Astrocyte (in vitro differentiated cells and primary cell): ENCODE data around the gene DCBLD2. TPM values are rescaled to one million over a fixed set of nuclear protein-coding genes. Genes with fewer than 3 reads are reported as not detected.

Experiments used
- DNase-seq: peaks from one replicate; pipeline ENCODE4 v3.0.0-alpha.2; 2010; ENCODE audit warnings: low read depth
- FAIRE-seq: peaks from 2 replicates; lab custom pipeline; 2011; peaks lifted over from hg19 to GRCh38; lab: Jason Lieb, UNC
- H2AFZ ChIP-seq: 2 replicates; pipeline ENCODE4 v1.6.0; 2012; ENCODE audit warnings: low read depth, low read length, inconsistent platforms
- H3K27ac ChIP-seq: 2 replicates; pipeline ENCODE4 v1.5.1; 2011; ENCODE audit warnings: low read depth, low read length, inconsistent platforms
- H3K27me3 ChIP-seq: 2 replicates; pipeline ENCODE4 v1.6.0; 2011; ENCODE audit warnings: low read length, inconsistent platforms; ENCODE audit not compliant: insufficient read depth
- H3K36me3 ChIP-seq: 2 replicates; pipeline ENCODE4 v1.5.1; 2011; ENCODE audit warnings: low read length, inconsistent platforms; ENCODE audit not compliant: insufficient read depth
- H3K4me1 ChIP-seq: 2 replicates; pipeline ENCODE4 v1.5.1; 2011; ENCODE audit warnings: low read length, inconsistent platforms; ENCODE audit not compliant: insufficient read depth
- H3K4me2 ChIP-seq: 2 replicates; pipeline ENCODE4 v1.6.0; 2012; ENCODE audit warnings: low read length, inconsistent platforms
- H3K4me3 ChIP-seq: 2 replicates; pipeline ENCODE4 v1.5.1; 2011; ENCODE audit warnings: low read depth, mild to moderate bottlenecking, low read length, inconsistent platforms; ENCODE audit not compliant: insufficient read depth
- H3K79me2 ChIP-seq: 2 replicates; pipeline ENCODE4 v1.6.0; 2012; ENCODE audit warnings: mild to moderate bottlenecking, low read length, inconsistent platforms; ENCODE audit not compliant: insufficient read depth
- H3K9ac ChIP-seq: 2 replicates; pipeline ENCODE4 v1.6.0; 2012; ENCODE audit warnings: mild to moderate bottlenecking, low read length, inconsistent platforms
- H3K9me3 ChIP-seq: 2 replicates; pipeline ENCODE4 v1.5.1; 2012; ENCODE audit warnings: low read depth, mild to moderate bottlenecking, low read length, inconsistent platforms; ENCODE audit not compliant: insufficient read depth
- H4K20me1 ChIP-seq: 2 replicates; pipeline ENCODE4 v1.6.0; 2012; ENCODE audit warnings: low read length, inconsistent platforms; ENCODE audit not compliant: insufficient read depth
- H3K27ac Mint-ChIP-seq: one replicate; pipeline ENCODE4 v1.8.0; 2021; ENCODE audit warnings: mild to moderate bottlenecking, mixed read lengths; ENCODE audit not compliant: unreplicated experiment
- H3K27me3 Mint-ChIP-seq: one replicate; pipeline ENCODE4 v1.8.0; 2021; ENCODE audit warnings: low read depth, mixed read lengths; ENCODE audit not compliant: unreplicated experiment
- H3K36me3 Mint-ChIP-seq: one replicate; pipeline ENCODE4 v1.8.0; 2021; ENCODE audit warnings: low read depth, mixed read lengths; ENCODE audit not compliant: unreplicated experiment
- H3K4me1 Mint-ChIP-seq: one replicate; pipeline ENCODE4 v1.8.0; 2021; ENCODE audit warnings: low read depth, mixed read lengths; ENCODE audit not compliant: unreplicated experiment
- H3K4me3 Mint-ChIP-seq: one replicate; pipeline ENCODE4 v1.8.0; 2021; ENCODE audit warnings: mild to moderate bottlenecking, moderate library complexity, mixed read lengths; ENCODE audit not compliant: unreplicated experiment
- H3K9me3 Mint-ChIP-seq: one replicate; pipeline ENCODE4 v1.8.0; 2021; ENCODE audit warnings: mild to moderate bottlenecking, mixed read lengths; ENCODE audit not compliant: unreplicated experiment
- EZH2 ChIP-seq: IDR thresholded peaks from 2 replicates; pipeline ENCODE4 v1.6.1; 2012; ENCODE audit warnings: mild to moderate bottlenecking, low read length, inconsistent platforms; ENCODE audit not compliant: insufficient read depth
- total RNA-seq: library from RNA; stranded (reverse); gene quantifications from 2 replicates; pipeline ENCODE4 v1.2.1, GENCODE V29; 2021
- TF ChIP-seq, protein P1 (sequence below): IDR thresholded peaks from 2 replicates; pipeline ENCODE4 v1.5.1; 2011; ENCODE audit warnings: low read depth, mild to moderate bottlenecking, inconsistent platforms, low read length, moderate library complexity; ENCODE audit not compliant: insufficient read depth

The DCBLD2 gene
- total RNA-seq, 1 donor from 2014 or later = 243 TPM

- Histone ChIP-seq H3K9me3 (no peaks in the 10 kb centered on the region), H4K20me1 (no peaks in the 10 kb centered on the region), H3K27me3 (no peaks in the 10 kb centered on the region), H3K27ac (no peak overlapping the region), H3K79me2 (no peaks in the 10 kb centered on the region), H3K9ac (no peak overlapping the region), H3K36me3 (no peaks in the 10 kb centered on the region), H3K4me2 (no peak overlapping the region), H3K4me1 (no peaks in the 10 kb centered on the region), H2AFZ (no peak overlapping the region), H3K4me3 (no peak overlapping the region)
- TF ChIP-seq, protein P1, sequence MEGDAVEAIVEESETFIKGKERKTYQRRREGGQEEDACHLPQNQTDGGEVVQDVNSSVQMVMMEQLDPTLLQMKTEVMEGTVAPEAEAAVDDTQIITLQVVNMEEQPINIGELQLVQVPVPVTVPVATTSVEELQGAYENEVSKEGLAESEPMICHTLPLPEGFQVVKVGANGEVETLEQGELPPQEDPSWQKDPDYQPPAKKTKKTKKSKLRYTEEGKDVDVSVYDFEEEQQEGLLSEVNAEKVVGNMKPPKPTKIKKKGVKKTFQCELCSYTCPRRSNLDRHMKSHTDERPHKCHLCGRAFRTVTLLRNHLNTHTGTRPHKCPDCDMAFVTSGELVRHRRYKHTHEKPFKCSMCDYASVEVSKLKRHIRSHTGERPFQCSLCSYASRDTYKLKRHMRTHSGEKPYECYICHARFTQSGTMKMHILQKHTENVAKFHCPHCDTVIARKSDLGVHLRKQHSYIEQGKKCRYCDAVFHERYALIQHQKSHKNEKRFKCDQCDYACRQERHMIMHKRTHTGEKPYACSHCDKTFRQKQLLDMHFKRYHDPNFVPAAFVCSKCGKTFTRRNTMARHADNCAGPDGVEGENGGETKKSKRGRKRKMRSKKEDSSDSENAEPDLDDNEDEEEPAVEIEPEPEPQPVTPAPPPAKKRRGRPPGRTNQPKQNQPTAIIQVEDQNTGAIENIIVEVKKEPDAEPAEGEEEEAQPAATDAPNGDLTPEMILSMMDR = no peak
- no peak for TF ChIP-seq EZH2
- no peaks in the 10 kb centered on the region for H3K36me3 Mint-ChIP-seq
- peaks cover 9% of the 10 kb centered on the region for H3K4me1 Mint-ChIP-seq
- H3K9me3 Mint-ChIP-seq = no peaks in the 10 kb centered on the region
- no peak overlapping the region for H3K4me3 Mint-ChIP-seq
- DNase-seq (no peak), FAIRE-seq (no peak)
- H3K27me3 Mint-ChIP-seq = no peaks in the 10 kb centered on the region
- no peak overlapping the region for H3K27ac Mint-ChIP-seq
These were observed 139.8 kb downstream of the DCBLD2 start for GRCh38 chr3:98761643-98762229.

- Histone ChIP-seq H3K4me2 (no peak overlapping the region), H3K4me1 (no peaks in the 10 kb centered on the region), H2AFZ (no peak overlapping the region), H4K20me1 (no peaks in the 10 kb centered on the region), H3K27me3 (no peaks in the 10 kb centered on the region), H3K4me3 (no peak overlapping the region), H3K36me3 (no peaks in the 10 kb centered on the region), H3K27ac (no peak overlapping the region), H3K79me2 (no peaks in the 10 kb centered on the region), H3K9me3 (no peaks in the 10 kb centered on the region), H3K9ac (no peak overlapping the region)
- Mint-ChIP-seq H3K27ac (no peak overlapping the region), H3K4me3 (no peak overlapping the region), H3K4me1 (peaks cover 11% of the 10 kb centered on the region), H3K9me3 (no peaks in the 10 kb centered on the region), H3K27me3 (no peaks in the 10 kb centered on the region), H3K36me3 (no peaks in the 10 kb centered on the region)
- FAIRE-seq (no peak), DNase-seq (no peak)
- TF ChIP-seq, protein P1 = no peak
- no peak for TF ChIP-seq EZH2
These were observed 141.9 kb downstream of the DCBLD2 start for GRCh38 chr3:98759629-98760028.

GRCh38 chr3:98755601-98756000, 145.9 kb downstream of the DCBLD2 start:
- Histone ChIP-seq H3K9me3 (no peaks in the 10 kb centered on the region), H3K27ac (no peak overlapping the region), H3K4me1 (no peaks in the 10 kb centered on the region), H2AFZ (no peak overlapping the region), H3K79me2 (no peaks in the 10 kb centered on the region), H3K36me3 (no peaks in the 10 kb centered on the region), H3K4me3 (no peak overlapping the region), H3K27me3 (no peaks in the 10 kb centered on the region), H3K9ac (no peak overlapping the region), H3K4me2 (no peak overlapping the region), H4K20me1 (no peaks in the 10 kb centered on the region)
- H3K9me3 Mint-ChIP-seq = no peaks in the 10 kb centered on the region
- peaks cover 2% of the 10 kb centered on the region for H3K4me1 Mint-ChIP-seq
- FAIRE-seq (no peak), DNase-seq (no peak)
- no peaks in the 10 kb centered on the region for H3K27me3 Mint-ChIP-seq
- no peak overlapping the region for H3K27ac Mint-ChIP-seq
- H3K4me3 Mint-ChIP-seq = no peak overlapping the region
- TF ChIP-seq, protein P1 = no peak
- TF ChIP-seq EZH2 = no peak
- H3K36me3 Mint-ChIP-seq = no peaks in the 10 kb centered on the region
